HG03442 (cell line): Measurements from ENCODE around the gene PRTG.
"Not testable (repeated sequence)": the region's sequence is repeated elsewhere in the genome, so short reads cannot be mapped to it uniquely, and the experiment has no call there.

Experiments
- ATAC-seq: cut with Tn5 transposase; IDR thresholded peaks from one replicate; pipeline ENCODE4 v1.9.1; 2021; ENCODE audit warnings: mild to moderate bottlenecking, moderate library complexity; ENCODE audit not compliant: unreplicated experiment

The PRTG gene

DNA sequence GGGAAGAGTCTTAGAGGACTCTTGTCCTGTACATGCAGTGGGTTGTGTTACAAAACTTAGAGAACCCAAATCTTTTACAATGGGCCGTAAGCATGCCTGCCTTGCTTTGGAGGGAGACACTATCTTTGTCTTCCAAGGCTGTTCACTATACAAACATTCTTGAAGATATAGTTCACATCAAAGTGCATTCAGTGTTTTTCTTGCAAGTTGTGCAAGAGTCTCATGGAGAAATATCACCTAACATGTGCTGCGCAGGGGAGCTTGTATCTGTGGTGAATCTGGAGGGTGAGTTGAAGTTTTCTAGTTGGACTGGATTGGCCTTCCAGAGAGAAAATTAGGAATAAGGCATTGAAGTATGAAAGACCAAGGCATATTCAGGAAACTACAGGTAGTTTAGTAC, 7.8 kb upstream of the PRTG start:
- no peak for ATAC-seq

DNA sequence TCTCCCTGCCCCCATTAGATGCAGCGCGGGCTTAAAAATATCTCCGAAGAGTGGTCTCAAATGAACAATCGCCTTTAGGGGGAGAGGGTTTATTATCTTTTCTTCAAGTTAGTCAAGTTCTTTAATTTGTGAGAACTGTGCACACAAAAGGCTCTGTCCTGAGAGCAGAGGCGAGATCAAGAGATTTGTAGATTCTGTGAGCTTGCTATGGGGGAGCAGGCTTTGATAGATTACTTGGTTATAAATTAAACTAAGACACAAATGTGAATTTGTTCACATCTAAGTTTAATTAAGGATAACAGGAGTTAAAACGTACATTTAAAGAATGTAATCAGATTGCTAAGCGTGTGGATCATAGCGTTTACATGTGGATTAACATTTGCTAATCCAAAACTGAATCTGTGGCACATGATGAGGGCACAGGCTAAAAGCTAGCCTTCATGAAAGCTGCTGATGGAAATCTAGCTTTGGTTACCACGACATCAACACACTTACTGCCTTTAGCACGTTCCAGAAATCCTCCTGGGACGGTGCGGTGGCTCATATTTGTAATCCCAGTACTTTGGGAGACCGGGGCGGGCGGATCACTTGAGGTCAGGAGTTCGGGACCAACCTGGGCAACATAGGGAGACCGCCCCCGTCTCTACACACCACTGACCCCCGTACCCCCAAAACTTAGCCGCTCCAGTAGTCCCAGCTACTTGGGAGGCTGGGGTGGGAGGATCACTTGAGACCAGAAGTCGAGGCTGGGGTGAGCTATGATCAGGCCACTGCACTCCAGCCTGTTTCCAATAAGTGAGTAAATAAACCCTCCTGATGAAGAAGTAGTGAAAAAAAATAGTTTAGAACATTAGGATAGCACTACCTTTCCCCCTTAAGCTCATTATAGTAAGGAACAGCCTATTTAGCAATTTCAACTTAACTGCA, 1.0 kb upstream of the PRTG start:
- no peak for ATAC-seq

DNA sequence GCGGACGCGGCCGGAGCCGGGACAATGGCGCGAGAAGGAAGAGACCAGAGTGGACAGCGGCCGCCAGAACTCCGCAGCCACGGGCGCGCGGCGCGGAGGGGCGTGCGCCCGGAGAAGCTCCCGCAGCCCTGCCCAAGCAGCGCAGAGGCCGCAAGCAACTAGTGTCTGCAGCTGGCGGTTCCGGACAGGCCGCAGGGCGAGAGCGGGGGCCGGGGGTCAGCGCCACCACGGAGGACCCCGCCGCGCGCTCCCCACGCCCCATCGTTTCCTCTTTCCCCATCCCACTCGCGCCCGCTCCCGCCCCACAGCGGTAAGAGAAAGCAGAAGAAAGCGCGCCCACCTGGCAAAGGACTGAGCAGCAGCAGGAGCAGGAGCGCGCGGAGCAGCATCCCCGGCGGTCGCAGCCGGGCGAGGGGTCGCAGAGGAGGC, 440 bp downstream of the PRTG start:
- peak; percentile 27 for ATAC-seq

DNA sequence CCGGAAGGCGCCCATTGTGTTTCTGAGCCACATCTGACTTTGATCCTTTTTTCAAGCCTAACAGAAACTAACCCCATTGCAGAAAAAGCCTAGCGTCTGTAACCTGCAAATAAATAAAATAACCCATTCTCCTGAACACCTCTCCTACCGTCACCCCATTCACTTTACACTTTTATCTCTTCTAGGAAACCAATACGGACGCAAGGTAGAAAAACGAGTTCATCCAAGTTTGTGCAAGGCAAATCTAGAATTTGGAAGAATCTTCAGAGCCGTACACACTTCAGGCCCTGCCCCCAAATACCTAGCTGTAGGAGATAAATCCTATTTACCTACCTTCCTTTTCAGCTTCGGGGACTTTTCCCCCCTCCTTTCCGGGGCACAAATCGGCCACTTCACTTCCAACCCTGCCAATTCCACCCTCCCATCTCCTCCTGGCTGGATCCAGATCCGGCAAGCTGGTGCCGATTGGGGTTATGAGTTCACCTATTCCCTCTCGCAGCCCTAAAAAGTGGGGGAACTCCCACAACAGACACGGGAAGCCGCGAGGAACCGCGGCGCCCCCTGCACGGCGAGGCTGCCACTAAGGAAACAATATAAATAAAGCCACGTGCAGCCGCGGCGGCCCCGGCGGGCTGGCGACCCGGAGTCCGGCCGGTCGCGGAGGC, 987 bp downstream of the PRTG start:
- ATAC-seq = peak; percentile 31

DNA sequence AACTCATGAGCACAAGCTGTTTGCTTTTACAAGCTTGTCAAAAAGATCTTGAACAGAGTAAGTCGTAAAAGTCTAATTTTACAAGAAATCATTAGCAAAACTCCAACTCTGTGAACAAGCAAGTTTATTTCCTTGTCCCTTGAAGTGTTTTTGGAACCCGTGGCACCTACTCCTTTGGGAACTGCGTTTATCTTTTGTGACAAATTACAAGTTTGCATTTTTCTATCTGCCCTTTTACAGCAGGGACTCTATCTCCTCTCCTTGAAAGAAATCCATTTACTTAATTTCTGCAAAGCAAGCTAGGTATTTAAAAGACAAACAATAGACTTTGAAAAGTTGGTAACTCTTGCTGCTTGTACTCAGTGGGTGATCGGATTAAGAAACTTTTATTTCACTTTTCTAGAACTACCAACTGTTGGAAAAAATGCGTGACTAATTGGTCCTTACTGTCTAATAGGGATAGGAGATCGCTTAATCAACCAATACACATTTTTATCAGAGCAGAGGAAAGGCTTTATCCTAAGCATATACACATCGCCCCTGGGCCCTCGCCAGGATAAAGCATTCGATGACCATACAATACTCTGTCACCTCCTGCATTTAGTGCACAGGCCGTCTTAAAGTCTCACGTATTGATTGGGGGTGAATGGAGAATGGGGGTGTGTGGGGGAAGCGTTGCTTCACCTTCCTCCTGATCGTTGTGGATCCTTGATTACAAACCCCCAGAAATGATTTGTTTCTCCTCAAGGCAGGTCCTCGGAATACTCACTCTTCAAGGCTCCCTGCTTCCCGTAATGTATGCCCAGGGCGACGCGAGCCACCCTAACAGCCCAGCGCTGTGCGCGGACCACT, 1.7 kb downstream of the PRTG start:
- ATAC-seq = no peak

DNA sequence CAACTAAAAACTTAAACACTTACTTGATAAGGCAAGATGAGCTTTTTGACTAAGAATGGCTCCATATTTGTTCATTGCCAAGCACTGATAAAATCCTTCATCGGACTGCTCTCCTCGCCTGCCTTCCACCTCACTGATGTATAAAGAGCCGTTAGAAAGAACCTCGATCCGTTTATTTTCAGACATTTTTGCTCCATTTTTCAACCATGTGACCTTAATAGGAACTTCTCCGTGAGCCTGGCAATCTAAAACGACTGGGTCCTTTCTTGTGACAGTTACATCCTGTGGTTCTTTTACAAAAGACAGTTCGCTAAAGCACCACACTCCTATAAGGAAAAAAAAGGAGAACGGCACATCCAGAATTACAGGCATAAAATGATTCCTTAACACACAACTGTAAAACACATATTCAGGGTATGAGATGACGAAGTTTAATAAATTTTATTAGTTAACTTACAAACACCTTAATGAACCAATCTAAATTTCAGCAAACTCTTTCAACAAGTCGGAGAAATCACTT, 2.5 kb downstream of the PRTG start:
- no peak for ATAC-seq

DNA sequence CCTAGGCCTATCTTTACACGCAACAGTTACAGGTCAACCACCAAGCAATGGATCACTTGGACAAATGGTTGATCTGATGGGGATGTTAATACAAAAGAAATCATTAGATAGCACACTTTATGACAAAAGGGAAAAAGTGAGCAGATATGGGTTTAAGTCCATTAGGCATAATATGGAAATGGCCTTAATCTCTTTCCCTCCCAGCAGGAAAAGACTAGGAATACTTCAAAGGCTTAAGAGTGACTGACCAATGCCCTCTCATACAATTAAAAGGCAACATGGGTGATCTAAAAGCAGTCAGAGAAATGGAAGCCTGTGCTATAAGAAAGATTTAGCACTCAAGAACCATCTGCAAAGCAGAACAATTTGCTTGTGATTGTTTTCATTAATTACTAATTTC, 3.3 kb downstream of the PRTG start:
- no peak for ATAC-seq

DNA sequence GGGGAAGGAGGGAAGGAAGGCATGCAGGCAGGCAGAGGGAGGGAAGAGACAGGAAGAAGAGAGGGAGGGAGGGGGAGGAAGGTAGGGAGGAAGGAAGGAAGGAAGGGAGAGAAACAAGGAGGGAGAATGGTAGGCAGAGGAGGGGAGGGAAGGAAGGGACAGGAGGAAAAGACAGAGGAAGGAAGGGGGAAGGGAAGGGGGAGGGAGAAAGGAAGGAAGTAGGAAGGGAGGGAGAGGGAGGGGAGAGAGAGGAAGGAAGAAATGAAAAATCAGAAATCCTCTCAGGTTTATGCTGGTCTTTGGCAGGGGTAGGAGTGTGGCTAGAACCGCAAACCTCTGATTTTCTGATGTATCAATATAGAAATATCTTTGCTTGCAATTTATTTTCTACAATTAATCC, 4.2 kb downstream of the PRTG start:
- ATAC-seq = no peak

DNA sequence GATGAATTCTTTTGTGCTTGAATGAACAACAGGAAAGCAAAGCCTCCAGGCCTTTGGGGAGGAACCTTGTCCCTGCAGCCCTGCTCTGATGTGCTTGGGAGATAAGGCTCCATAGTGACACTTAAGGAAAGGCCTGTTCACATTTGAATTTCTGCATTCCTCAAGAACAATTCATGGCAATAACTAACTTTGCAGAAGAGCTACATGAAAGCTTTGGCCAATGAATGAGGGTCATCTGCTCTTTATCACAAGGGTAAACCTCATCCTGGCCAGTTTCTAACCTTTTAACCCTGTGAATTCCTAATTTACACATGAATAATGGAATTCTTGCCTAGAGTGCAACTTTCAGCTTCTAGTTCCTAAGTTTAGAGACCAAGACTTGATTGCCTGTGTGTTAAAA, 5.6 kb downstream of the PRTG start:
- no peak for ATAC-seq

DNA sequence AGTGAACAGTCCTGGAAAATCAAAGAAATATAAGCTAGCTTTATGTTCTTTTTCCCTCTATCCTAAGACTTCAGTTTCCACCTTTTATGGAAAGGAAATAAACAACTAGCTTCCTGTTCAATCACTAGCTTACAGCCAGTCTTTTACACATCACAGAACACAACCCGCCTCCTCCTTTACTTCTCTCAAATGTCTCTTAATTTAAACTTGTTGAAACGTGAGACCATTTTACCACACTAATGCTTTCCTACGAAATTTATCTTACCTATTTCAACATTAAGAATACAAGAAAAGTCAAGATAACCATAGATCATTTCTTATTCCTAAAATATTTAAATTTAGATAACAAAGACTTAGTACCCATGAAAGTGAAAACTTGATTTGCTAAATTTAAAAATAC, 6.2 kb downstream of the PRTG start:
- ATAC-seq = no peak

DNA sequence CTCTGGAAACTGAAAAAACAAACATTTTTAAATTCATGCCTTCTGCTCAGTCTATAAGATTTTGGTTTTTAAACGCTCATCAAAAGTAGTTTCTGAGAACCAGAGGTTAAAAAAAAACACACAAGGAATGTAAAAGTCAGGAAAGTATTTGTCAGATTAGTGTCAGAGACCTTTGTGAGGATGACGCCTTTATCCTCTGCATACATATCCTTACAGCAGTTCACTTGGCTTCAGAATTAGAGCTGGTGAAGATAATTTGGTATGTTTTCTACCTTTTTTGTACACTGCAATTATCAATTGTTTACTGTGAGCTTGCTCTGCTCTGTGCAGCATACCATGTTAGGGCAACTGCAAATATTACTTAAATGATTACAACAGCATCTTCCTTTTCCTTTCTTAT, 8.3 kb downstream of the PRTG start:
- no peak for ATAC-seq

DNA sequence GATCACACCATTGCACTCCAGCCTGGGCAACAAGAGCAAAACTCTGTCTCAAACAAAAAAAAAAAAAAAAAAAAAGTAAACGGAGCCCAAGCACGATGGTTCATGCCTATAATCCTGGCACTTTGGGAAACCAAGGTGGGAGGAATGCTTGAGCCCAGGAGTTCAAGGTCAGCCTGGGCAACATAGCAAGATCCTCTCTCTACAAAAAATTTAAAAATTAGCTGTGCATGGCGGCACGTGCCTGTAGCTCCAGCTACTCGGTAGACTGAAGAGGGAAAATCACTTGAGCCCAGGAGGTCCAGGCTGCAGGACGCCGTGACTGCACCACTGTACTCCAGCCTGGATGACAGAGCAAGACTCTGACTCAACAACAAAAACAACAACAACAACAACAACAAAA, 9.5 kb downstream of the PRTG start:
- not testable (repeated sequence) for ATAC-seq

DNA sequence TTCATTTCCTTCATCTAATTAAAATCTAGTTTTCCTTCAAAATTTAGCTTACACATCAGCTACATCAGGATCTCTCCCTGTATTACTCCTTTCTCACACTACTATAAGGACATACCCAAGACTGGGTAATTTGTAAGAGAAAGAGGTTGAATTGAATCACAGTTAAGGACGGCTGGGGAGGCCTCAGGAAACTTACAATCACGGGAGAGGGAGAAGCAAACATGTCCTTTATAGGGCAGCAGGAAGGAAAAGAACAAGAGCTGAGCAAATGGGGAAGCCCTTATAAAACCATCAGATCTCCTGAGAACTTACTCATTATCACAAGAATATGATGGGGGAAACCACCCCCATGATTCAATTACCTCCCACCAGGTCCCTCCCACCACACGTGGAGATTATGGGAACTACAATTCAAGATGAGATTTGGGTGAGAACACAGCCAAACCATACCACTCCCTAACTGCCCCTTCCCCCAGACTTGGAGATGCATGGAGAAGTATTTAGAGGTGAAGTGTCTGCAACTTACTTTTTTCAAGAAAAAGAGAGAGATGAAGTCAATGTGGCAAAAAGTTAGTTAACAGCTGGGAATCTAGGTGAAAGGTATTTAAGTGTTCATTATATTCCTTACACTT, 21.3 kb downstream of the PRTG start:
- ATAC-seq = no peak

DNA sequence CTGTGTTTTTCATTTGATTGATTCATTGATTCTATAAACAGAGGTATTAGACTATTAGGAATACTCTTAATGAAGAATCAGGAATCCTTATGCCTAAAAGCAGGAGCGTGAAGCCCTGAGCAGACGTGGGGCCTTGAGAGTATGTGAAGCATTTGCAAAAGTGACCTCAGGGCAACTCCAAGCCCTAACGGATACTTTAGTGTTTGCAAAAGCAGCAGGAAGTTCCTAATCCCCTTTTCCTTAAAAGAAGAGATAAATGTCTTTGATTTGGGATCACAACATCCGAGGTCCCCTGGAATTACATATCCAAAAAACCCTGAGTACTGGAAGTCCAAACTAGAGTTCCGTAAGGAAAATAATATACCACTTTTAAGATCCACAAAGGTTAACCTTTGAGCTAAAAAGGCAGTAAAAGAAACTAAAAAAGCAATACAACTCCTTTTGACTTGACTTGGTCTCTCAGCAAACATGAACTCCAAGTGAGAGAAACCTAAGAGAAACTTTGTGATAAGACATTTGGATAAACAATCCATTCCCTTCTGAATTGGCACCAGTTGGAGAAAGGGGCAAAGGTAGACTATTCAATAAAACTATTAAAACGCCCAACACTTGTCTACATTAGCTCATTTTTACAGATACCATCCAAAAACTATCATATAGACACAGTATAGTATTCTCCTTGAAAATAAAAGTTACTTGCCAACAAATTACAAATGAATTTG, 27.4 kb downstream of the PRTG start:
- no peak for ATAC-seq

DNA sequence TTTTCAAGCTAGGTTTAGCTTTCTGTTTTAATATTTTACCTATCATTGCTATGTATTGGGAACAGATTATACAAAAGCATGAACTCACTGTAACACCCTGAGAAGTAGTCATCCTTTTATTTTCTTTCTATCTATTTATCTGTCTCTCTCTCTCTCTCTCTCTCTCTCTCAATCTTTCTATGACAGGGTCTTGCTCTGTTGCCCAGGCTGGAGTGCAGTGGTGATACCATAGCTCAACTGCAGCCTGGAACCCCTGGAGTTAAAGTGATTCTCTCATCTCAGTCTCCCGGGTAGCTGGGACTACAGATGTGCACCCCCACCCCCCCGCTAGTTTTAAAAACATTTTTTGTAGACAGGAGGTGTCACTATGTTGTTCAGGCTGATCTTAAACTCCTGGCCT, 28.9 kb downstream of the PRTG start:
- ATAC-seq = no peak

DNA sequence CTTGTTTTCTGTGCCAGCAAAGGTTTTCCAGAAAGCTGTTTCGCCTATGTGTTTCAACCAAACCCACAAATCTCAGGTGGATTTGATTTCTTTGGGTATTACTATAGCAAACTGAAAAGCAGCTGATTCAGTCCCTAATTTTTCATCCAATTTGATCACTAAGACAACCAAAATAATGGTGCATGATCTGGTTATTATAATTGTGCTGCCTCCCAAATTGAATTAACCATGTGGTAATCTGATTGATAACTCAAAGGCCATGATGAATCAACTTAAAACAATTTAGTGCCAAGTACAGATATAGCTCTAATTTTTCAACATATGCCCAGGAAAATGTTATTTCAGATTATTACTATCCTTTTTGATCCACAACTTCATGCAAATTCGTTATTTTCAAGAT, 30.6 kb downstream of the PRTG start:
- ATAC-seq = no peak

DNA sequence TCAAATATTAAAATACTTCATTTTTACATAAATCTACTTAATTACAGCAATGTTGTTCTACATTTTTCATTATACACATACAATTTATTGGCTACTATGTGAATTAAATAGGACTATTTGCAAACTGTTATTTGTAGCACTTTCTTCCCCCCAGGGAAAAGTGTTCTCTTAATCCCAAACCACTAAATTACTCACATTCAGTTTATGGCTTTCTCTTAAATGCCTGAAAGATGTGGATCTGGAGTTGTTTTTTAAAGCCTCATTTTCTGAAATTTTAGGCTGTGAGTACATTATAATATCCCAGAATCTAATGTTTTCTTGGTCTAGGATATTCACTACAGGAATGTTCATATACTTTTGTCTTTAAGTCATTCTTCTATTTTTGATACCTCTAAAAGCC, 32.7 kb downstream of the PRTG start:
- no peak for ATAC-seq

DNA sequence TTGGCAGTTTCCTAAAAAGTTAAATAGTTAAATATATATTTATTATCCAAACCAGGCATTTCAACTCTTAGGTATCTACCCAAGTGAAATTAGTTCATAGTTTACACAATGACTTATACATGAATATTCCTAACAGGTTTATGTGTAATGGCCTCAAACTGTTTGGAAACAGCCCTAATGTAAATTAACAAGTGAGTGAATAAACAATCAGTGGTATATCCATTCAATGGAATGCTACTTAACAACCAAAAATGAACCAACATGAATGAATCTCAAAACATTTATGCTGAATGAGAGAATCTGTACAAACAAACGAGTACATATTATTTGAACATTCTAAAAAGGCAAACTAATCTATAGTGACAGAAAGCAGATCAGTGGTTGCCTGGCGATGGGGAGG, 33.5 kb downstream of the PRTG start:
- ATAC-seq = no peak

DNA sequence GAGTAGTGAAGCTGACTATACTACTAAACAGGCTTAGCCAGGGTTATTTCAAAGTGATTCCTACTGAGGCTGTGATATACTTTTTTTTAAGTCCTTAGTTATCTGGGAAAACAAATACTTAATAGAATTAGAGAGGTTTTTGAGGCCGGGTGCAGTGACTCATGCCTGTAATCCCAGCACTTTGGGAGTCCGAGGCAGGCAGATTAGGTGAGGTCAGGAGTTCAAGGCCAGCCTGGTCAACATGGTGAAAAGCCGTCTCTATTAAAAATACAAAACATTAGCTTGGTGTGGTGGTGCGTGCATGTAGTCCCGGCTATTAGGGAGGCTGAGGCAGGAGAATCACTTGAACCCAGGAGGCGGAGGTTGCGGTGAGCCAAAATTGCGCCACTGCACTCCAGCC, 34.2 kb downstream of the PRTG start:
- no peak for ATAC-seq

DNA sequence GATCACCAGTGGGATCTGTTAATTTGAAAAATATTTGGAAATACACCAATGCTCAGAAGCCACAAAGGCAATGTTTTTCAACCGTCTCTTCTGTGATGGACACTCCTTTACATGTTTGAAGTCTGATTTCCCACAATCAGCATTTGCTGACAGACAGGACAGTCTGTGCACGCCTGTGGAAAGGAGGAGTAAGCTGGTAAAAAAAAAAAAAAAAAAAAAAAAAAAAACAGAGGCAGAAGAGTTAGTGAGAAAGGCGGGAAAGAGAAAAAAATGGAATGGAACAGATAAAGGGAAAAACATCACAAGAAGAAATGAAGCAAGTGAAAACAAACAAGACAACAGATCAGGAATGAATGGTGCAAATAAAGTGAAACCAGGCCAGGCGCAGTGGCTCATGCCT, 35.0 kb downstream of the PRTG start:
- no peak for ATAC-seq
